GM15510 (cell line): ENCODE measurements around the gene ILF3.

Source experiments
- POLR2A ChIP-seq: IDR thresholded peaks from 3 replicates; pipeline ENCODE4 v1.6.1; 2011; ENCODE audit warnings: borderline replicate concordance; ENCODE audit not compliant: insufficient read length; ENCODE audit errors: extremely low read depth

The ILF3 gene

GRCh38 chr19:10719466-10719961 lies 65.4 kb downstream of the ILF3 start:
- TF ChIP-seq POLR2A: no peak

- no peak for TF ChIP-seq POLR2A
Observed at GRCh38 chr19:10720607-10721125, 66.5 kb downstream of the ILF3 start.

- TF ChIP-seq POLR2A: no peak
Observed at GRCh38 chr19:10723591-10723990, 69.4 kb downstream of the ILF3 start.

GRCh38 chr19:10724573-10725071 lies 70.5 kb downstream of the ILF3 start:
- TF ChIP-seq POLR2A: no peak

GRCh38 chr19:10725415-10725814 lies 71.3 kb downstream of the ILF3 start:
- no peak for TF ChIP-seq POLR2A

GRCh38 chr19:10726268-10726667 lies 72.1 kb downstream of the ILF3 start:
- no peak for TF ChIP-seq POLR2A

- no peak for TF ChIP-seq POLR2A
Observed at GRCh38 chr19:10727685-10728201, 73.6 kb downstream of the ILF3 start.

- TF ChIP-seq POLR2A: no peak
Observed at GRCh38 chr19:10729411-10729810, 75.3 kb downstream of the ILF3 start.

GRCh38 chr19:10730932-10731331 lies 76.8 kb downstream of the ILF3 start:
- no peak for TF ChIP-seq POLR2A

- TF ChIP-seq POLR2A: no peak
Observed at GRCh38 chr19:10735741-10736140, 81.6 kb downstream of the ILF3 start.

- no peak for TF ChIP-seq POLR2A
Observed at GRCh38 chr19:10736189-10736588, 82.0 kb downstream of the ILF3 start.

GRCh38 chr19:10736916-10737551 lies 82.9 kb downstream of the ILF3 start:
- no peak for TF ChIP-seq POLR2A

GRCh38 chr19:10737722-10738121 lies 83.6 kb downstream of the ILF3 start:
- TF ChIP-seq POLR2A: no peak

GRCh38 chr19:10740798-10741197 lies 86.7 kb downstream of the ILF3 start:
- no peak for TF ChIP-seq POLR2A
